Coronary artery (tissue), 2 donors: ENCODE data around the gene PTH1R.

Experiments used
- DNase-seq: peaks from one replicate; pipeline ENCODE4 v3.0.0-alpha.2; 2017; ENCODE audit warnings: low spot score
- H3K27ac ChIP-seq, 2 donors: fragments of 200-600 bp; sonication (generic); one replicate each; pipeline ENCODE4 v1.5.1; 2016 to 2019
- H3K4me3 ChIP-seq: fragments of 200-600 bp; sonication (generic); 2 replicates; pipeline ENCODE4 v1.5.1; 2016; ENCODE audit warnings: mild to moderate bottlenecking, moderate library complexity
- TF ChIP-seq, protein P1 (sequence below): fragments of 200-600 bp; sonication (generic); IDR thresholded peaks from one replicate; pipeline ENCODE4 v1.5.1; 2019; ENCODE audit warnings: antibody characterized with exemption

The PTH1R gene

DNA sequence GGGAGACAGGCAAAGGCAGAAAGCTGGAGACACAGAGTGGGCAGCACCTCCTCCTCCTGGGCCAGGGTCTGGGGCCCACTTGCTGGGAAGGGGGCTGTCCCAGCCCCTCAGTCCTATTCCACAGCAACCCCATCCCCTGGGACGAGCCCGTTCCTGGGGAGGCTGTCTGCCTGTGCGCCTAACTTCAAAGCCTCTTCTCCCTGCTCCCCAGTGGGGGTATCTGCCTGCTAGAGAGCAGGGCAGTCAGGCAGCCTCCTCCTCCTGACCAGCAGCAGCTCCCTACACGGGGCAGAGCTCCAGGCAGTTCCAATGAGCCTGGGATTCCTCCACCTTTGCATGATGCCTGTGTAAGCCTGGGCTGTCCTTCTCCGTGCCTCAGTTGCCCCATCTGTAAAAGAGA, 6.9 kb downstream of the PTH1R start:
- TF ChIP-seq, protein P1, sequence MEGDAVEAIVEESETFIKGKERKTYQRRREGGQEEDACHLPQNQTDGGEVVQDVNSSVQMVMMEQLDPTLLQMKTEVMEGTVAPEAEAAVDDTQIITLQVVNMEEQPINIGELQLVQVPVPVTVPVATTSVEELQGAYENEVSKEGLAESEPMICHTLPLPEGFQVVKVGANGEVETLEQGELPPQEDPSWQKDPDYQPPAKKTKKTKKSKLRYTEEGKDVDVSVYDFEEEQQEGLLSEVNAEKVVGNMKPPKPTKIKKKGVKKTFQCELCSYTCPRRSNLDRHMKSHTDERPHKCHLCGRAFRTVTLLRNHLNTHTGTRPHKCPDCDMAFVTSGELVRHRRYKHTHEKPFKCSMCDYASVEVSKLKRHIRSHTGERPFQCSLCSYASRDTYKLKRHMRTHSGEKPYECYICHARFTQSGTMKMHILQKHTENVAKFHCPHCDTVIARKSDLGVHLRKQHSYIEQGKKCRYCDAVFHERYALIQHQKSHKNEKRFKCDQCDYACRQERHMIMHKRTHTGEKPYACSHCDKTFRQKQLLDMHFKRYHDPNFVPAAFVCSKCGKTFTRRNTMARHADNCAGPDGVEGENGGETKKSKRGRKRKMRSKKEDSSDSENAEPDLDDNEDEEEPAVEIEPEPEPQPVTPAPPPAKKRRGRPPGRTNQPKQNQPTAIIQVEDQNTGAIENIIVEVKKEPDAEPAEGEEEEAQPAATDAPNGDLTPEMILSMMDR = no peak
- no peak for DNase-seq
- no peak overlapping the region for H3K27ac ChIP-seq
- H3K4me3 ChIP-seq = peak overlapping the region; percentile 25

DNA sequence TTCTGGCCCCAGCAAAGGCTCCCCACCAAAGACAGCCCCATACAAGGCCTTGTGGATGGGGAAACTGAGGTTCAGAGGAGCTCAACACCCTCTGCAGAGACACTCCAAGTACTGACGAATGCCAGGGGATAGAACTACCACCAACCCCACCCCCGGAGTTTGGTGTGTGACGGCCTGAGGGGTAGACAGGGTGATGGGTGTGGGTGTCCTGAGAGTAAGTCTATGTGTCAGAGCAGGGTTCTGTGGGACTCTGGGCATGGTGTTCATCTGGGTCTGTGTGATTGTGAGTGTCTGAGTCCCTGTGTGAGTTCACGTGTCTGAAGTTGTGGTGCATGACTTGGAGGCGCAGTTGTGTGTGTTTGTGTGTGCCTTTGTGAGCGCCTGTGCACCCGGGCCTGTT, 7.4 kb downstream of the PTH1R start:
- no peak for DNase-seq
- Histone ChIP-seq H3K4me3 (peak overlapping the region; percentile 11), H3K27ac (no peak overlapping the region)
- TF ChIP-seq, protein P1 = no peak

DNA sequence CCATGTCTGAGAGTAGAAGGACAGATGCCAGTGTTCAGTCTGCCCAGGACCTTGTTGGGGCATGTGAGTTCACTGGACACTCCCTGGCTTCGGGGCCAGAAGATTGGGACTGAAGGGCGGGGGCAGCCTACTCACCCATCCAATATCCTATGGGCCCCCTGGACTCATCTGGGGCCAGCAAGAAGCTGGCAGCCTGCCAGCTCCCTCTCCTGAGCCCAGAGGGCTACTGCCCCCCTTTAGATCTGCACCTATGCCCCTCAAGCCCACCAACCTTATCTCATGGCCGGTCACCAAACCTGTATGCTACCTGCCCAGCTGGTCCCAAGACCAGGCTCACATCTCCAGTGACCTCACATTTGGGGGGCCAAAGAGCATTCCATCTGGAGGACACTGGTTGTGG, 8.1 kb downstream of the PTH1R start:
- TF ChIP-seq, protein P1 = no peak
- no peak for DNase-seq
- Histone ChIP-seq H3K27ac (no peak overlapping the region), H3K4me3 (no peak overlapping the region)

DNA sequence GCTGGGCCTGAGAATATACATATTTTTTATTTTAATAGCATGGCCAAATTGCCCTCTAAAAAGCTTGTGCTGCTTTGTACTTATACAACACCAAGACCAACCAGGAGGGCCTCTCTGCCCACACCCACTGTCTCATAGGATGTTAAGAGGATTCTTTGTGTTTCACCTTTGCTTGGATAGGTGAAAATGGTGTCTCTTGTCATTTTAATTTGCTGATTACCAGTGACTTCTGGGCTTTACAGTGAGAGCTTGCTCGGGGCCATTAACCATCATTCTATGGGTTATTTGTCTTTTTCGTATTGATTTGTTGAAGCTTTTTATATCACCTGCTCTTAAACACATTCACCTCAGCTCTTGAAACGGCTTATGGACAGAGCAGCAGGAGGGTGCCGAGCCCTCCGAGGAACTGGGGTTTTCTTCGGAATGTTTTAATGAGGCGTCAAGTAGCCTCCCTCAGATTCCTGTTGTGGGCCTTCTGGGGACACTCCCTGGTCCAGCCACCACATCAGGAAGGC, 10.5 kb downstream of the PTH1R start:
- Histone ChIP-seq H3K27ac (peak overlapping the region in 1 of 2 donors; percentile 20), H3K4me3 (no peak overlapping the region)
- TF ChIP-seq, protein P1 = no peak
- no peak for DNase-seq

DNA sequence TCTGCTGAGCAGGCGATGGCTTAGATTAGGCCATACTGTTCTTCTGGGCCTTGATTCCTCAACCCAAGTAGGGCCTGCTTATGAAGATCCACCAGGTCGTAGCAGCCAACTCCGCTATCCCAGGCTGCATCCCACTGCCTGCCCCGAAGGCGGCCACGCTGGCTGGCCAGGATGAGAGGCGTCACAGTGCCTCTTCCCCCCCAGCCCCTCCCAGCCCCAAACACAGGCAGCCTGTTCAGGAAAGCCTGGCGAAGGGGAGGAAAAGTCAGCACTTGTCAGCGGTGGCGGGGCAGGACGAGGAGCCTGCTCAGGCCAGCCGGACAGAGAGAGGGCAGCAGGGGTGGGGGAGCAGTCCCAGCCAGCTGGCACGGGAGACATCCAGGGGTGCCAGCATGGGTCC, 11.2 kb downstream of the PTH1R start:
- no peak for DNase-seq
- no peak overlapping the region for H3K4me3 ChIP-seq
- H3K27ac ChIP-seq = peak overlapping the region; percentile 20 to 33
- TF ChIP-seq, protein P1 = no peak

DNA sequence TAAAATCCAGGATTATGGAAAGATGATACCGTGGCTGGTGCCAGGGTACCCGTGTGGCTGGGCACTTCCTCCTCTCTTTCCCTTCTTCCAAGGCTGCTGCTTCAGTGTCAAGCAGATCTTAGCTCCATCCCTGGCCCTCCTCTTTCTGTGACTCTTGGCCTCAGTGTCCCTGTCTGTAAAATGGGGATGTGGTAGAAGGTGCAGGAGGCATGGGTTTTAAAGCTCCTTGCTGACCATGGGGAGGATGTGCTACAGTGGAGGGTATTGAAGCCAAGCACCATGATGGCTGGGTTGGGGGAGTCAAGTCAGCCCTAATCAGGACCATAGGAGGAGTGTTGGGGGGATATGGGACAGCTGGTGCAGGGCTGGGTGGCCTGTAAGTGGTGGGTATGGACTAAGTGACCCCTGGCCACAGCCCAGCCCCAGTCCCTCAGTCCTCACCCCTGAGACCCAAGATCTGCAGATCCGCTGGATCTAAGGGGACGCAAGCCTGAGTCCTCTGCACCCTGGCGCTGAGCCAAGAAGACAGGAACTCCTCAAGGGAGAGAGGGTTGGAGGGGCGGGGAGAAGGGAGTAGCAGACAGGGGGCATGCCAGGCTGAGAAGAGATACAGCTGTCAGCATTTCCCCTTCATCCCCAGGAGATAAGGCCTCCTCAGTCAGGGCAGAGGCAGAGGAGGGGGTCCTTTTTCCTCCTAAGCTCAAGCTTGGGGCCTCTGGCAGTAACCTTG, 12.0 kb downstream of the PTH1R start:
- Histone ChIP-seq H3K27ac (peak overlapping the region in 1 of 2 donors; percentile 33), H3K4me3 (no peak overlapping the region)
- TF ChIP-seq, protein P1 = no peak
- DNase-seq = no peak

DNA sequence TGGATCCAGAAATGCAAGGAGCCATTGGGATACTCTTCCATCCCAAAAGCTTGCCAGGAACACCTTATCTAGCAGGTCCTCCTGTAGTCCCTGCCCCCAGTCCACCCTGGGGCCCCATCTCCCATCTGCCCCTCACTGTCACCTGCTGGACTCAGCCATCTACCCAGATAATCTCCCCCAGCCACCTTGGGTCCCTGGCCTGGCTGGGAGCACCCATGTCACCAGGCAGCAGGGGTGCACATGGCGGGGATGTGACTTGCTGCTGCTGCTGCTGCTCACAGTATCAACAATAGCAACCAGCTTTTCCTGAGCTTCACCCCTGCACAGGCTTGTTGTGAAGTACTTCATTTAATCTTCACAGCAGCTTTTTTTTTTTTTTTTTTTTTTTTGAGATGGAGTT, 12.6 kb downstream of the PTH1R start:
- TF ChIP-seq, protein P1 = no peak
- no peak for DNase-seq
- no peak overlapping the region for H3K27ac ChIP-seq
- H3K4me3 ChIP-seq = no peak overlapping the region
